H9 (cell line): ENCODE measurements around the gene RANBP17. TPM values are rescaled to one million over a fixed set of nuclear protein-coding genes. Genes with fewer than 3 reads are reported as not detected.

ENCODE experiments used
- DNase-seq: peaks from one replicate; pipeline ENCODE4 v3.0.0-alpha.2; 2017
- H2AFZ ChIP-seq: one replicate; pipeline ENCODE4 v1.6.1; 2013; ENCODE audit warnings: mild to moderate bottlenecking, low read length, control low read depth, moderate library complexity
- H2AK5ac ChIP-seq: 2 replicates; pipeline ENCODE4 v1.6.1; 2013; ENCODE audit warnings: low read length, control low read depth, mixed read lengths; ENCODE audit not compliant: insufficient read length
- H2BK120ac ChIP-seq: one replicate; pipeline ENCODE4 v1.6.1; 2013; ENCODE audit warnings: low read depth, mild to moderate bottlenecking, low read length, control low read depth, inconsistent platforms; ENCODE audit not compliant: poor library complexity, severe bottlenecking
- H2BK12ac ChIP-seq: 2 replicates; pipeline ENCODE4 v1.6.1; 2013; ENCODE audit warnings: low read length, control low read depth, mixed read lengths, low read depth; ENCODE audit not compliant: insufficient read length
- H2BK15ac ChIP-seq: 2 replicates; pipeline ENCODE4 v1.6.1; 2013; ENCODE audit warnings: low read depth, low read length, control low read depth
- H2BK20ac ChIP-seq: one replicate; pipeline ENCODE4 v1.6.1; 2013; ENCODE audit warnings: low read depth, mild to moderate bottlenecking, low read length, control low read depth, inconsistent platforms; ENCODE audit not compliant: poor library complexity, severe bottlenecking
- H2BK5ac ChIP-seq: 2 replicates; pipeline ENCODE4 v1.6.1; 2013; ENCODE audit warnings: low read length, control low read depth, mixed read lengths; ENCODE audit not compliant: insufficient read length
- H3K14ac ChIP-seq: 2 replicates; pipeline ENCODE4 v1.6.1; 2013; ENCODE audit warnings: low read length, control low read depth; ENCODE audit not compliant: insufficient read depth
- H3K18ac ChIP-seq: 2 replicates; pipeline ENCODE4 v1.6.1; 2013; ENCODE audit warnings: low read depth, mild to moderate bottlenecking, mixed read lengths, low read length, control low read depth; ENCODE audit not compliant: insufficient read length
- H3K23ac ChIP-seq: 2 replicates; pipeline ENCODE4 v1.6.1; 2013; ENCODE audit warnings: low read length, control low read depth, mixed read lengths, low read depth; ENCODE audit not compliant: insufficient read length
- H3K23me2 ChIP-seq: 2 replicates; pipeline ENCODE4 v1.6.1; 2013; ENCODE audit warnings: low read depth, mild to moderate bottlenecking, mixed read lengths, low read length, control low read depth; ENCODE audit not compliant: insufficient read length, poor library complexity, severe bottlenecking
- H3K27ac ChIP-seq: 2 replicates; pipeline ENCODE4 v1.5.1; 2013; ENCODE audit warnings: low read length, control low read depth, mixed read lengths, low read depth; ENCODE audit not compliant: insufficient read length
- H3K27me3 ChIP-seq: 2 replicates; pipeline ENCODE4 v1.6.1; 2013; ENCODE audit warnings: low read length, control low read depth, inconsistent platforms; ENCODE audit not compliant: insufficient read depth
- H3K4ac ChIP-seq: 2 replicates; pipeline ENCODE4 v1.6.1; 2013; ENCODE audit warnings: low read depth, mild to moderate bottlenecking, control low read depth, inconsistent platforms, low read length, moderate library complexity
- H3K4me1 ChIP-seq: 2 replicates; pipeline ENCODE4 v1.6.1; 2013; ENCODE audit warnings: low read length, control low read depth, inconsistent platforms; ENCODE audit not compliant: insufficient read depth
- H3K4me2 ChIP-seq: 2 replicates; pipeline ENCODE4 v1.6.1; 2013; ENCODE audit warnings: low read length, control low read depth, mixed read lengths; ENCODE audit not compliant: insufficient read length, insufficient read depth
- H3K56ac ChIP-seq: 2 replicates; pipeline ENCODE4 v1.6.1; 2013; ENCODE audit warnings: low read depth, mild to moderate bottlenecking, mixed read lengths, low read length, control low read depth; ENCODE audit not compliant: insufficient read length
- H3K79me1 ChIP-seq: 2 replicates; pipeline ENCODE4 v1.6.1; 2013; ENCODE audit warnings: low read depth, mild to moderate bottlenecking, moderate library complexity, low read length, control low read depth, inconsistent platforms; ENCODE audit not compliant: insufficient read depth, poor library complexity, severe bottlenecking
- H3K79me2 ChIP-seq: 2 replicates; pipeline ENCODE4 v1.6.1; 2013; ENCODE audit warnings: low read length, control low read depth, inconsistent platforms; ENCODE audit not compliant: insufficient read depth
- H3K9ac ChIP-seq: 2 replicates; pipeline ENCODE4 v1.6.1; 2013; ENCODE audit warnings: low read length, control low read depth, mixed read lengths; ENCODE audit not compliant: insufficient read length; ENCODE audit errors: extremely low read depth
- H3K9me3 ChIP-seq: one replicate; pipeline ENCODE4 v1.6.1; 2013; ENCODE audit warnings: low read depth, low read length, inconsistent platforms; ENCODE audit not compliant: control insufficient read depth
- H3T11ph ChIP-seq: one replicate; pipeline ENCODE4 v1.6.1; 2013; ENCODE audit warnings: mild to moderate bottlenecking, low read length, control low read depth, inconsistent platforms
- H4K20me1 ChIP-seq: one replicate; pipeline ENCODE4 v1.6.1; 2013; ENCODE audit not compliant: control insufficient read depth, insufficient read length, insufficient read depth
- H4K5ac ChIP-seq: 2 replicates; pipeline ENCODE4 v1.6.1; 2013; ENCODE audit warnings: low read depth, mild to moderate bottlenecking, mixed read lengths, low read length, control low read depth; ENCODE audit not compliant: insufficient read length
- H4K8ac ChIP-seq: replicated peaks from 2 replicates; pipeline ENCODE4 v1.6.1; 2013; ENCODE audit warnings: low read length, control low read depth, mixed read lengths, low read depth; ENCODE audit not compliant: insufficient read length
- H4K91ac ChIP-seq: 2 replicates; pipeline ENCODE4 v1.6.1; 2013; ENCODE audit warnings: low read depth, mild to moderate bottlenecking, moderate library complexity, mixed read lengths, low read length, control low read depth; ENCODE audit not compliant: insufficient read length
- H3K27ac Mint-ChIP-seq, 3 experiments: 2 replicates in 2 of 3; 3 replicates in 1 of 3; pipeline ENCODE4 v1.8.0; 2020 to 2021; ENCODE audit warnings: mixed read lengths in 3 of 3, mild to moderate bottlenecking in 1 of 3, moderate library complexity in 1 of 3
- H3K27me3 Mint-ChIP-seq: 2 replicates; pipeline ENCODE4 v1.8.0; 2021; ENCODE audit warnings: low read depth, mild to moderate bottlenecking, moderate library complexity, mixed read lengths
- H3K36me3 Mint-ChIP-seq, 3 experiments: 2 replicates in 2 of 3; 3 replicates in 1 of 3; pipeline ENCODE4 v1.8.0; 2020 to 2021; ENCODE audit warnings: low read depth in 3 of 3, mixed read lengths in 3 of 3; ENCODE audit not compliant: insufficient read depth in 1 of 3
- H3K4me1 Mint-ChIP-seq, 2 experiments: 2 replicates each; pipeline ENCODE4 v1.8.0; 2020; ENCODE audit warnings: mixed read lengths in 2 of 2
- H3K4me3 Mint-ChIP-seq, 2 experiments: 2 replicates in 1 of 2; 3 replicates in 1 of 2; pipeline ENCODE4 v1.8.0; 2020 to 2021; ENCODE audit warnings: mild to moderate bottlenecking in 2 of 2, mixed read lengths in 2 of 2, moderate library complexity in 1 of 2
- H3K9me3 Mint-ChIP-seq, 2 experiments: 2 replicates in 1 of 2; 3 replicates in 1 of 2; pipeline ENCODE4 v1.8.0; 2020; ENCODE audit warnings: mild to moderate bottlenecking in 2 of 2, mixed read lengths in 2 of 2, moderate library complexity in 1 of 2
- CTCF ChIP-seq: fragments of 200-600 bp; sonication (generic); conservative IDR thresholded peaks from 3 replicates; pipeline ENCODE4 v1.8.0; 2021; ENCODE audit warnings: antibody characterized with exemption, mild to moderate bottlenecking
- WGBS: extraction: QIAGEN DNeasy Blood & Tissue Kit; methylation state at CpG from one replicate; pipeline ENCODE4 v1.1.7; 2013; ENCODE audit warnings: missing lambda C conversion rate, low lambda C conversion rate, mixed read lengths; ENCODE audit not compliant: insufficient read length; ENCODE audit errors: extremely low coverage; 5-methylcytosine and 5-hydroxymethylcytosine counted together
- total RNA-seq: library from RNA; stranded (reverse); gene quantifications from 2 replicates; pipeline ENCODE4 v1.2.1, GENCODE V29; 2021

Gene RANBP17
- total RNA-seq, 1 experiment from 2014 or later, result 16.5 TPM

GRCh38 chr5:171323806-171324632 lies 462.2 kb downstream of the RANBP17 start:
- no peaks in the 10 kb centered on the region for H4K20me1 ChIP-seq
- H2BK20ac ChIP-seq, result no peak overlapping the region
- no peak overlapping the region for H4K8ac ChIP-seq
- H2AK5ac ChIP-seq, result no peak overlapping the region
- H4K91ac ChIP-seq, result no peak overlapping the region
- Mint-ChIP-seq H3K9me3 (no peaks in the 10 kb centered on the region), H3K27ac (no peak overlapping the region), H3K4me3 (no peak overlapping the region), H3K27me3 (peaks cover 98% of the 10 kb centered on the region), H3K36me3 (no peaks in the 10 kb centered on the region), H3K4me1 (peaks cover 4 to 22% of the 10 kb centered on the region in 2 experiments; a peak in 3 of 4 replicates)
- H3K23me2 ChIP-seq, result no peaks in the 10 kb centered on the region
- H4K5ac ChIP-seq, result no peak overlapping the region
- H3K9me3 ChIP-seq, result no peaks in the 10 kb centered on the region
- no peaks in the 10 kb centered on the region for H3K79me2 ChIP-seq
- no peak overlapping the region for H3K18ac ChIP-seq
- H2BK15ac ChIP-seq, result no peak overlapping the region
- no peak overlapping the region for H3K56ac ChIP-seq
- no peak overlapping the region for H2BK120ac ChIP-seq
- no peak overlapping the region for H2AFZ ChIP-seq
- H2BK12ac ChIP-seq, result no peak overlapping the region
- H3K9ac ChIP-seq, result no peak overlapping the region
- no peak overlapping the region for H3T11ph ChIP-seq
- no CpG with 5 or more reads among the region's 20 CpGs for WGBS
- no peak overlapping the region for H3K14ac ChIP-seq
- no peak for DNase-seq
- peaks cover 30% of the 10 kb centered on the region; the same call in 1 of the 2 replicates for H3K27me3 ChIP-seq
- H3K23ac ChIP-seq, result no peak overlapping the region
- H3K4me2 ChIP-seq, result no peak overlapping the region
- H3K4ac ChIP-seq, result no peak overlapping the region
- H3K79me1 ChIP-seq, result no peaks in the 10 kb centered on the region
- H2BK5ac ChIP-seq, result no peak overlapping the region
- H3K4me1 ChIP-seq, result no peaks in the 10 kb centered on the region
- no peak overlapping the region for H3K27ac ChIP-seq
- TF ChIP-seq CTCF, result 0 out of 3 replicates have a peak, but pooled peaks have one; percentile 19
